ENCODE data around the gene AFF3.
A peak's percentile ranks its signal among the peaks of the same experiment; 100 is the strongest.

AFF3 gene

DNA sequence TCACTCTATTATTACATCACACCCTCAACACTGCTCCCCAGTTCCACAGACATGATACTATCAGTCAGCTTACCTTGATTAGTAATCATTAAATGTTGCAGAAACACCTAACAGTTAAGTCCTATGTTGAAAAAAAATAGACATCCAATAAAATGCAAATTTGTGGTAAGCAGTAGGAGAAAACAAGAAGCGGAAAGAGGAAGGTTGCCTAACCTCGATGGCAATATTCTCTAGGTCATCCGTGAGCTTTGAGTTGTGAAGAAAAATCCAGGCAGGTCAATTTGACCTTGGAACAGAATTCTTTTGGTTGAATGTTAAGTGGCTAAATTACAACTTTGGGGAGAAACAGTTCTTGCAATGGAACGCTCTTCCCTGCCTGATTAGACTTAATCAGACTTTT lies 264.4 kb downstream of the AFF3 start:
- no peak for DNase-seq

DNA sequence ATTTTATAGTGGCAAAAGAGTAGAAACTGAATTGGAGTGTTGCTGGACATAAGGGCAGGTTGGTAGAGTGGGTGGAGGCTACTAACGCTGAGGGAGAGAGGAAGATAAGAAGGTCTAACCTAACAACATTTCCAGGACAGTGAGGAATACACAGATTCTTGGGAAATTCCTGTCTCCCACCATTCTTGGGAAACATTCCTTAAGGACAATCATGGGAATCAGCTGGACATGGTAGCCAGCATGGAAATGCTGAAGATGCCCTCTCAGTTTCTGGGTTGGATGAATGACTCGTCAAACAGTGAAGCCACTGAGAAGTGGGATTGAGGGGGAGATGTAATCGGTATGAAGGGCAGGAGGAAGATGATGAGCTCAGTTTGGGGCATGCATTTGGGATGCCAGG lies 265.4 kb downstream of the AFF3 start:
- DNase-seq: no peak

DNA sequence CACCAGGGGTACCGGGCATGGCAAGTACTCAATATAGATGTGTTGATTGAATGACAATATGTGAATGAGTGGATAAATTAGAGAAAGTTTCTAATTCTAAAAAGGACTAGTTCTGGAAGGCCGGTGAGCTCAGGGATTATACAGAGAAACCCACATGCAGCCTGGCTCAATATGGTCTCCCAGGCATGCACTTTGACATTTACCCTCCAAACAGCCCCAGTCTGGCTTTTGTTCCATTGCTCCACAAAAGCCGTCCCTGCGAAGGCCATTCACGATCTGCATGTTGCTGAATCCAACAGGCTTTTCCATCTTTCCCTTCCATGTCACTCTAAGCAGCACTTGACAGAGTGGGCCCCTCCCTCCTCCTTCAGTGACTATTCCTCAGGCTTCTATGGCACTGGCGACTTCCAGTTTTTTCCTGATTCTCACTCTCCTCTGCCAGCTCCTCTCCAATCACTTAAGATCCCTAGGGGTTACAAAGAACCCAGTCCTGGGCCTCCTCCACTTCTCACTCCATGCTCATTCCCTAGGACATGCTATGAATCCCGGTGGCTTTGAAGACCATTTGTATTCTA lies 266.7 kb downstream of the AFF3 start:
- DNase-seq: no peak

DNA sequence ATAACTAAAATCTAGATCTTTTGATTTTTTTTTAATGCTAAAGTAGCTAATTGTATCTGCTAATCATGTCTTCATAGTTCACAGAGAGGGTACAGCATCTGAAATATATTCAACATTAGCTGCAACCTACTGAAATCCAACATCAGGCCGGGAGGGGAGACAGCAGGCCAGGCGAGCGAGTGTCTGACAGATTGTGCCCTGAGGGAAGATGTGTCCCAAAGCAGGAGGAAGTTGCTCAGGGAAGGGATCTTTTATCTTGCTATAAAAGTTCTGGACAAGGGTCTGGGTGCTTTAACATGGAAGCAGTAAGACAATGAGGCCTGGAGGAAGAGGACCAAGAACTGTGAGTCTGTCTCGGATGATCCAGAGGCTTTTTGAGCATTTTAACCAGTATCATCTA lies 274.1 kb downstream of the AFF3 start:
- no peak for DNase-seq

GRCh38 chr2:99867770-99868169 lies 274.6 kb downstream of the AFF3 start:
- no peak for DNase-seq

- no peak for DNase-seq
These were observed 276.3 kb downstream of the AFF3 start for GRCh38 chr2:99865818-99866676.

DNA sequence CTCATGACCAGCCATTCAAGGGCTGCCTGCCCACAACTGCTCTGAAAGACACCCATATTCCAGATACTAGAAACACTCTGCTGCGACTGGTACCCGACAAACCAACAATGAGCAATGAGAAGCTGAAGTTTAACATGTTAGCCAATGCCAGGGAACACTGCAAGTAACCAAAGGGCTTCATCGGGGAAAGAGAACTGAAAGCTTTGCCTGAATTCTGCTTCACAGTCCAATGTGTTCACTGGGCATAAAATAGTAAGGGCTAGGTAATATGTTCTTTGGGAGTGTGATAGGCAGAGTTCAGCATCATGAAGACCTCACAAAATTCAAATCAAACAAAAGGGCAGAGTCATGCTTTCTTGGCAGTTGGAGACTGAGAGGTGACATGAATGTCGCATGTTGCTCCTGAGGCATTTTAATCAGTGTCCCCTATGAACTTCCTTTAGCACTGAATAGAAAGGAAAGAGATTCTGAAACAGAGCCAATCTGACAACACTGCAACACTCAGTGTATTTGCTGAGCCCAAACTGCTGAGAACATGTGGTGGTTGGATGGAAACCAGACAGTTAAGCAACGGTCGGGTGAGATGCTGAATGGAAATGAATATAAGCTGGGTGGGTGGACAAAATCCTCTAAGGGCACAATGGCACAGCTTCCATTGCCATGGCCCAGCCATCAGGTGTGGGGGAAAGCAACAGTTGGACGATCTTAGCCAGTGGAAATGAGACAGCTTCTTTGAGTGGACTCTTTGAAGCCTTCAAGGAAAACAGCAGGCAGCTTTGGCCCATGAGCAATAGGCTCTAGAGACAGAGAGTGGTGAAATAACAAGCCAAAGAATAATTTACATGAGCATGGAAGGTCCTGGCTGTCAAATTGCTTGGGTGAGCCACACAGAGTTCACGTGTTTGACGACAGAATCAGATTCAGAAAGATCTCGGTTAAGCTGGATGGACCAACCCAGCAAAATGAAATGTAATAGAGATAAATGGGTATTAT lies 277.5 kb downstream of the AFF3 start:
- peak; percentile 4 to 41 for DNase-seq

DNA sequence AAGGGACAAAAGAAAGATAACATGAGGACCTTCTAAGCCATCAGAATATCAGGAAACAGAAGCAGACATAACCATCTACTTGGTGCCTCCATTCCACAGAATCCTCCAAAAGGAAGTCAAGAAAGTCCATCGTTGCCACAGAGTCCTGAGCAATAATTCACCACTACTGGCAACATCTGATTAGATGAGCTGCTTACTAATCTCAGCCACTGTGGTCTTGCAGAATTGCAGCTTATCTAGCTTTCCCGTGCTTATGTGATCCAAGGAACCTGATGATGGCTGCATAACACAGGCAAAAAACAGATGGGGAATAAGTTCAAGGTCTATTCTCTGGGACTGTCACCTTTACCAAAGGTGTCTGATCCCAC lies 278.5 kb downstream of the AFF3 start:
- DNase-seq: no peak

GRCh38 chr2:99863236-99863902 lies 279.0 kb downstream of the AFF3 start:
- no peak for DNase-seq

DNA sequence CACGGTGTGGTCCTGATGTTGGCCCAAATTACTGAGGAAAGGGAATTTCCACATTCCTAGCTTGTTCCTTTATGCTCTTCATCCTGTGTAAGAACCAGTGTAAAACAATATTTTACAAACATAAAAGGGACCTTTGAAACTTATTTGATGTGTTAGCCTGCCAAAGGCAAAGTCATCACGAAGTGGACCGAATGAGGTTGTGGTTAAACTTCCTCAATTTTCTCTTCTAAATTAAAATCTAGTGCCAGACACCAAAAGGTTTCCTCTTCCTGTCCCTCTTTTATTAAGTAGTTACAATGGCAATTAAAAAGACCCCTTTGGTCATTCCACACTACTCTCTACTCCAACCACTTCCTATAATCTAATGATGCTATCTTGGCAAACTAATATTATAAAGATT lies 279.8 kb downstream of the AFF3 start:
- DNase-seq: no peak

DNA sequence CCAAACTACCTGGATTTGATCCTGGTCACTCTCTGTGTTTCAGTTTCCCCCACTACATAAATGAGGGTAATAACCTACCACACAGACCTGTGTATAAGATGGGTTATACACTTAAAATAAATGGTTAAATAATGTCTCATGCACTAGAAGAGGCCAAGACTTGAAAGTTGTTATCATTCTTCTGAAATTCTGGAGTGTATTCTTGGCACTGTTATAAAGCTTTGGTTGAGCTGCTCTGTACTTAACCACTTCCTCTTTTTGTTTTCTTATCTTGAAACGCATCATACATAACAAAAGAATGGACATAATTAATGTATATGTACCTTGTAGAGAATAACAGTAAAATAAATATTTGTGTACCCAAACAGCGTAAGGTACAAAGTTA lies 281.0 kb downstream of the AFF3 start:
- peak in 1 of 2 experiments; percentile 4 for DNase-seq

GRCh38 chr2:99860720-99861375 lies 281.5 kb downstream of the AFF3 start:
- DNase-seq: no peak

- DNase-seq: no peak
These were observed 283.3 kb downstream of the AFF3 start for GRCh38 chr2:99858951-99859596.

DNA sequence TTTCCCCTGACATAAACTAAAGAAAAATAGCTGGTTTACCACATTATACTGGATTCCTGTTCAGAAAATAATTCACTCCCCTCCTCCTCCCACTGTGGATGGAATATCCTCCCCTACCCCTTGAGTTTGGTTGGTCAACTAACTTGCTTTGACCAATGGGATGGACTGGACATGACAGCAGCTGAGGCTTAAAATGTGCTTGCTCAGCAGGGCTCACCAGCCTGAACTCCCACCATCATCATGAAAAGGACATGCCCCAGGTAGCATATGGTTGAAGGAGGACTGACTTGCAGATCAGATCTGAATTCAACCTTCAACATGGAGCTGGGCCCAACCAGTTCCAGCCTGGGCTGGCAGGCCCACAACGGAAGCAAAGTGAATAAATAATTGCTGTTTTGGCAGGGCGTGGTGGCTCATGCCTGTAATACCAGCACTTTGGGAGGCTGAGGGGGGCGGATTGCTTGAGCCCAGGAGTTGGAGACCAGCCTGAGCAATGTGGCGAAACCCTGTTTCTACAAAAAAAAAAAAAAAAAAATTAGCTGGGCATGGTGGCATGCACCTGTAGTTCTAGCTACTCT lies 284.4 kb downstream of the AFF3 start:
- no peak for DNase-seq

- no peak for DNase-seq
These were observed 285.0 kb downstream of the AFF3 start for GRCh38 chr2:99857372-99857771.

DNA sequence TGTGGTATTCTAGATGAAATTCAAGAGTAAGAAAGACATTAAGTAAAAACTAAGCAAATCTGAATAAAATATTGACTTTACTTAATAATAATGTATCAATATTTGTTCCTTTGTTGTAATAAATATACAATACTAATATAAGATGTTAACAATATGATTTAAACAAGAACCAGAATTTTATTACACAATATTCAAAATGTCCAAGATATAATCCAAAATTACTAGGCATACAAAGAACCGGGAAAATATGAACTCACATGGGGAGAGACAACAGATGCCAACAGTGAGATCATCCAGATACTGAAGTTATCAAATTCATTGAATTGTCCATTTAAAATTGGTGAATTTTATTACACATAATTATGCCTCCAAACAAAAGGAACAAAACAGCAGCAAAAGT lies 286.3 kb downstream of the AFF3 start:
- no peak for DNase-seq

GRCh38 chr2:99854236-99854852 lies 288.0 kb downstream of the AFF3 start:
- DNase-seq: no peak

DNA sequence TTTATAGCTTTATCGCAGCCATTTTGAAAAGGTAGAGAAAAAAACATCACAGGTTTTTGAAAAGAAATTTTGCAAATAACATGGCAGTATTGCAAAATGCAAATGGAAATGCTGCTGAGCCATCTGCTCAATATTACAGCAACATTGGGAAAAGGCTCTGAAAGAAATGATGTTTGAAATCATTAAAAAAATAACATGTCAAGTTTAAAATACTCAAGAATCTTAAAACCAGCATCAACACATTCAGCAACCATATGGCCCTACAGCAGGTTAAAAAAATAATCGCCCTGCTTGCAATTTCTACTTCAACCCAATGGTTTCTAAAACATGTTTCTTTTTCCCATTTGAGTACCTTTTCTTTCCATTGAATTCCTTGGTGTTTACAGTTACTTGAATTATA lies 289.4 kb downstream of the AFF3 start:
- no peak for DNase-seq

DNA sequence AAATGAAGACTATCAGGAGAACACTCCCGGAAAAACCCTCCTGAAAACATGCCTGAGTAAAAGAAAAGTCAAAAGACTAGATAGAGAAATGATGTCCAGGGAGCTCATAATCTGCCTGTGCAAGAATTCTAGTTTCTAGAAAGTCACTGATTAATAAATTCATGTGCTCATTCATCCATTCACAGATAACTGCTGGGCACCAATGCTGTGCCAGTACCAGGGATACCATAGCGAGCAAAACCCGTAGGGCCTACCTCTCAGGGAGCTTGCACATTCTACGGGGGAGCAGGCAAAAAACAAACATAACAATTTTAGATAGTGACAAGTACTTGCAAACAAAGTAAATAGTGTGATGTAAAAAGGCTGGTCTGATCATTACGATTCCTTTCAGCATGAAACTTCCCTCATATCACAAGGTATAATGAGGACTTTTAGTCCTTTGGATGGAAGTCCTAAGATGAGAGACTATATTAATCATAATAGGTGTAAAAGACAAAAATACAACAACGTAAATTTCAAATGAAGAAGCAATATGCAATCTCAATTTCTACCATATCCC lies 289.9 kb downstream of the AFF3 start:
- DNase-seq: no peak

GRCh38 chr2:99851811-99852210 lies 290.6 kb downstream of the AFF3 start:
- DNase-seq: no peak

GRCh38 chr2:99851089-99851488 lies 291.3 kb downstream of the AFF3 start:
- DNase-seq: no peak

Measured in NCI-H2081 (cell line).